Endothelial cell of umbilical vein (primary cell): ENCODE results near the gene EDDM3A. TPM values are rescaled to one million over a fixed set of nuclear protein-coding genes. Genes with fewer than 3 reads are reported as not detected.

Experiments
- BruUV-seq: library from RNA; stranded (reverse); fragments of 400-500 nt; replicated peaks from 2 replicates; lab custom pipeline; 2021; lab: Mats Ljungman, UMichigan
- CTCF ChIA-PET: fragments of 300-600, 350-600 bp; sonication (Branson Sonifier 250); formaldehyde crosslinking; loops from one replicate; lab custom pipeline; 2021; ENCODE audit warnings: antibody characterized with exemption, inconsistent platforms; lab: Charles Lee
- POLR2A ChIA-PET: fragments of 300-600, 350-600 bp; sonication (Branson Sonifier 250); formaldehyde crosslinking; loops from one replicate; lab custom pipeline; 2021; ENCODE audit warnings: antibody characterized with exemption, inconsistent platforms; lab: Charles Lee
- DNase-seq: peaks from one replicate; pipeline ENCODE4 v3.0.0-alpha.2; 2011; ENCODE audit warnings: low read depth, low spot score
- FAIRE-seq: peaks from 2 replicates; lab custom pipeline; 2011; peaks lifted over from hg19 to GRCh38; lab: Jason Lieb, UNC
- H2AFZ ChIP-seq: 2 replicates; pipeline ENCODE4 v1.6.0; 2012; ENCODE audit warnings: low read depth, low read length, control low read depth, inconsistent platforms
- H3K27ac ChIP-seq: 2 replicates; pipeline ENCODE4 v1.5.1; 2011; ENCODE audit warnings: low read depth, mild to moderate bottlenecking, control low read depth, low read length, moderate library complexity; ENCODE audit not compliant: insufficient read depth
- H3K27me3 ChIP-seq, 2 experiments: 2 replicates each; pipeline versions ENCODE4 v1.6.0 to v1.6.1; 2011; ENCODE audit warnings: low read length in 2 of 2, mixed read lengths in 1 of 2; ENCODE audit not compliant: control insufficient read depth in 2 of 2, insufficient read depth in 2 of 2
- H3K36me3 ChIP-seq, 2 experiments: 2 replicates in 1 of 2; 3 replicates in 1 of 2; pipeline ENCODE4 v1.5.1; 2011; ENCODE audit warnings: low read length in 2 of 2, mild to moderate bottlenecking in 1 of 2, moderate library complexity in 1 of 2; ENCODE audit not compliant: control insufficient read depth in 2 of 2, insufficient read depth in 2 of 2; ENCODE audit errors: extremely low read depth in 1 of 2
- H3K4me1 ChIP-seq: 3 replicates; pipeline ENCODE4 v1.5.1; 2011; ENCODE audit warnings: mild to moderate bottlenecking, low read length; ENCODE audit not compliant: control insufficient read depth, insufficient read depth; ENCODE audit errors: extremely low read depth
- H3K4me2 ChIP-seq: 2 replicates; pipeline ENCODE4 v1.6.1; 2011; ENCODE audit warnings: low read length, control low read depth, mixed read lengths; ENCODE audit not compliant: insufficient read depth
- H3K4me3 ChIP-seq, 3 experiments: fragments of 200-600 bp in 1 of 3; sonication (generic), shearing (Covaris generic) in 1 of 3; replicated peaks in 1 of 3; 2 replicates each; pipeline ENCODE4 v1.5.1; 2011 to 2016; ENCODE audit warnings: control low read depth in 3 of 3, low read length in 3 of 3, mild to moderate bottlenecking in 2 of 3, inconsistent platforms in 1 of 3, low read depth in 1 of 3, moderate library complexity in 1 of 3; ENCODE audit not compliant: insufficient read depth in 1 of 3
- H3K79me2 ChIP-seq: 2 replicates; pipeline ENCODE4 v1.6.0; 2012; ENCODE audit warnings: low read length, inconsistent platforms; ENCODE audit not compliant: control insufficient read depth, insufficient read depth
- H3K9ac ChIP-seq: replicated peaks from 2 replicates; pipeline ENCODE3; 2011; ENCODE audit warnings: low read length, control low read depth; ENCODE audit not compliant: insufficient read depth; ENCODE audit errors: extremely low read depth
- H3K9me1 ChIP-seq: replicated peaks from 3 replicates; pipeline ENCODE4 v1.6.0; 2011; ENCODE audit warnings: mild to moderate bottlenecking, low read length; ENCODE audit not compliant: control insufficient read depth, insufficient read depth; ENCODE audit errors: extremely low read depth
- H3K9me3 ChIP-seq: replicated peaks from 2 replicates; pipeline ENCODE4 v1.5.1; 2012; ENCODE audit warnings: low read length, inconsistent platforms; ENCODE audit not compliant: control insufficient read depth, insufficient read depth
- H4K20me1 ChIP-seq: replicated peaks from 2 replicates; pipeline ENCODE3; 2011; ENCODE audit warnings: mild to moderate bottlenecking, low read length; ENCODE audit not compliant: control insufficient read depth, insufficient read depth; ENCODE audit errors: extremely low read depth
- CTCF ChIP-seq, 2 donors: IDR thresholded peaks; 1 replicate in 1 of 2; 2 replicates in 1 of 2; pipeline ENCODE4 v1.5.1; 2011; ENCODE audit warnings: low read length in 2 of 2, mild to moderate bottlenecking in 2 of 2, moderate library complexity in 2 of 2, control low read depth in 1 of 2, inconsistent platforms in 1 of 2, low read depth in 1 of 2; ENCODE audit not compliant: insufficient read depth in 1 of 2; ENCODE audit errors: extremely low read depth in 1 of 2
- EZH2 ChIP-seq: IDR thresholded peaks from 2 replicates; pipeline ENCODE4 v1.6.1; 2012; ENCODE audit warnings: borderline replicate concordance, low read depth, mild to moderate bottlenecking, moderate library complexity, low read length, inconsistent platforms; ENCODE audit not compliant: severe bottlenecking
- FOS ChIP-seq: IDR thresholded peaks from 2 replicates; pipeline ENCODE4 v1.6.1; 2011; ENCODE audit warnings: mild to moderate bottlenecking, low read length, moderate library complexity, borderline replicate concordance; ENCODE audit not compliant: insufficient read depth
- GATA2 ChIP-seq: IDR thresholded peaks from 2 replicates; pipeline ENCODE4 v1.7.0; 2011; ENCODE audit warnings: low read depth, mild to moderate bottlenecking, moderate library complexity, mixed read lengths, low read length; ENCODE audit not compliant: insufficient read length, insufficient read depth
- JUN ChIP-seq: IDR thresholded peaks from 2 replicates; pipeline ENCODE4 v1.6.1; 2011; ENCODE audit warnings: borderline replicate concordance, low read depth; ENCODE audit not compliant: insufficient read length, insufficient read depth
- MAX ChIP-seq: IDR thresholded peaks from 2 replicates; pipeline ENCODE4 v1.6.1; 2011; ENCODE audit not compliant: insufficient read depth, insufficient read length
- MYC ChIP-seq: IDR thresholded peaks from one replicate; pipeline ENCODE4 v1.6.1; 2011; ENCODE audit warnings: mild to moderate bottlenecking, low read depth, low read length
- POLR2A ChIP-seq: IDR thresholded peaks from 2 replicates; pipeline ENCODE4 v1.6.1; 2012; ENCODE audit warnings: low read depth, mild to moderate bottlenecking, control low read depth, low read length
- POLR2AphosphoS5 ChIP-seq: IDR thresholded peaks from 2 replicates; pipeline ENCODE4 v1.6.1; 2012; ENCODE audit warnings: low read depth, mild to moderate bottlenecking, control low read depth, low read length, moderate library complexity; ENCODE audit not compliant: insufficient read depth
- dilution Hi-C: fragments of 300-500 bp; cut with MboI; formaldehyde crosslinking; loops from one replicate; pipeline ENCODE4 v1.15.0; 2019; ENCODE audit warnings: low sequenced_read_pairs; ENCODE audit not compliant: extremely low pct_ligation_motif_present
- intact Hi-C: fragments of 100-400 bp; cut with micrococcal nuclease; formaldehyde crosslinking; loops from one replicate; pipeline ENCODE4 v1.10.0; 2022
- polyA plus RNA-seq, 4 experiments: library from polyadenylated mRNA; depleted of rRNA in 3 of 4; stranded (reverse) in 3 of 4; unstranded in 1 of 4; fragments of >200 nt; gene quantifications; 2 replicates each; pipeline versions ENCODE4 v1.2.1 to v1.2.3, GENCODE V29; 2011 to 2012; ENCODE audit warnings: missing spikeins in 1 of 4
- total RNA-seq: library from RNA; stranded (reverse); gene quantifications from 2 replicates; pipeline ENCODE4 v1.2.3, GENCODE V29; 2021

EDDM3A gene
- total and polyA plus RNA-seq, 2 donors (not counting 3 experiments of a cell fraction or from before 2014, with no cell fraction given): not detected

GRCh38 chr14:20720741-20721140, 24.9 kb upstream of the EDDM3A start:
- DNase-seq: no peak
- no peaks in the 10 kb centered on the region for H3K79me2 ChIP-seq
- no peaks in the 10 kb centered on the region for H3K9me3 ChIP-seq
- H3K9ac ChIP-seq: no peak overlapping the region
- ChIA-PET POLR2A (no interaction called here), CTCF (no interaction called here)
- H2AFZ ChIP-seq: no peak overlapping the region
- TF ChIP-seq FOS (no peak), EZH2 (no peak), MYC (no peak), GATA2 (no peak)
- no peak overlapping the region for H3K27ac ChIP-seq
- H3K4me3 ChIP-seq: no peak overlapping the region
- no peak overlapping the region for H3K4me2 ChIP-seq
- H3K27me3 ChIP-seq: peaks cover 12 to 27% of the 10 kb centered on the region in 2 experiments
- BruUV-seq: no TSS peak
- dilution Hi-C loops: no loop called here
- no peaks in the 10 kb centered on the region for H3K36me3 ChIP-seq
- H3K4me1 ChIP-seq: no peaks in the 10 kb centered on the region
- H3K9me1 ChIP-seq: no peaks in the 10 kb centered on the region
- FAIRE-seq: no peak
- intact Hi-C loops: no loop called here
- no peaks in the 10 kb centered on the region for H4K20me1 ChIP-seq

- no peak for DNase-seq
- no peak overlapping the region for H2AFZ ChIP-seq
- no peaks in the 10 kb centered on the region for H3K9me1 ChIP-seq
- H3K4me1 ChIP-seq: no peaks in the 10 kb centered on the region
- no TSS peak for BruUV-seq
- intact Hi-C loops (no loop called here), dilution Hi-C loops (no loop called here)
- H3K4me2 ChIP-seq: no peak overlapping the region
- CTCF ChIA-PET: interaction anchor here (1.0 to 1.4 kb wide), 2 partner anchors 22 to 25 kb away, joined by 3 read pairs; no protein-coding TSS in a partner anchor
- FAIRE-seq: no peak
- no peaks in the 10 kb centered on the region for H4K20me1 ChIP-seq
- H3K79me2 ChIP-seq: no peaks in the 10 kb centered on the region
- POLR2A ChIA-PET: no interaction called here
- H3K9ac ChIP-seq: no peak overlapping the region
- H3K27me3 ChIP-seq: peaks cover 19 to 30% of the 10 kb centered on the region in 2 experiments
- no peaks in the 10 kb centered on the region for H3K36me3 ChIP-seq
- TF ChIP-seq JUN: no peak
- no peak for TF ChIP-seq GATA2
- no peak for TF ChIP-seq POLR2AphosphoS5
- TF ChIP-seq POLR2A: no peak
- no peak for TF ChIP-seq CTCF (IDR thresholded peaks at IDR 0.05; ENCODE audit: extremely low read depth in 1 of 2, insufficient read depth in 1 of 2, low read depth in 1 of 2, low read length in 2 of 2)
- TF ChIP-seq MAX: no peak
- TF ChIP-seq MYC: no peak
- no peak for TF ChIP-seq EZH2
- no peak for TF ChIP-seq FOS
- no peaks in the 10 kb centered on the region for H3K9me3 ChIP-seq
- no peak overlapping the region for H3K27ac ChIP-seq
- H3K4me3 ChIP-seq: no peak overlapping the region
These were observed 23.7 kb upstream of the EDDM3A start for GRCh38 chr14:20722016-20722415.
